GM12872 (cell line): ENCODE results near the gene SLC38A10.

Experiments used
- TF ChIP-seq, protein P1 (sequence below): IDR thresholded peaks from 3 replicates; pipeline ENCODE4 v1.5.1; 2011; ENCODE audit warnings: low read depth, mild to moderate bottlenecking, low read length, moderate library complexity; ENCODE audit not compliant: insufficient read depth

The SLC38A10 gene

DNA sequence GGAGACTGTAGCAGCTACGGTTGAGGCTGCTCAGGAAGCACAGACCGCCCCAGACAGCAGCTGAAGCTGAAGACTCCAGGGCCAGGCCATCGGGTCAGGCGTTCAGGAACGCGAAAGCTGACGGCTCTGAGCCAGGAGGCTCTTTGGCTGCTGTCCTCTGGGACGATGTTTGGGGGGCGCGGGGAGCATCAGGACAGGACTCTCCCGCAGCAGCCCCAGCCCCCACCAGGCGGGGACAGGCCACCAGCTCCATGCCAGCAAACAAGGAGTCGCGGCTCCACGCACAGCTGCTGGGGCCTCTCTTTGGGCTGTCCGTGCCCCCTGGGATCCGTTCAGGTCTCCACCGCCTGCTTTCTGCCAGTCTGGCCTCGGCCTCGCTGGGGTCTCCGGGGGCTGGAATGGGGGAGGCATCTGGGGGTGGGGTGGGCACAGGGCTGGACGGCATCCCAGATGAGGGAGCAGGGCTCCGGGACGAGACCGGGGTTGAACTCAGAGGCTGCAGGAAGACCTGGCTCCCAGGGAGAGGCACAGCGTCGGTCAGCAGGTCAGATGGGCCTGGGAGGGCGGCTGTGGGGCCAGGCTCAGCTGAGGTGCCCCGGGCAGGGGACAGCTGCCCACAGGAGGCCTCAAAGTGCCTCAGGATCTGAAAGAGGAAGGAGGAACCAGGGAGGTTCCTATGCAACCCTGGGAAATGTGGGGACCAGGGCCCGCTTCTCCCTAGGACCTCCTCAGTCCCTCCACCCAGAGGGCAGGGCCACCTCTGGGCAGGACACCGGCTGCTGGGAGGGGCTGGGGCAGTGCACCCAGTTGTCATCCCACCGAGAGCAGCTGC is 66.1 kb downstream of the SLC38A10 start:
- TF ChIP-seq, protein P1, sequence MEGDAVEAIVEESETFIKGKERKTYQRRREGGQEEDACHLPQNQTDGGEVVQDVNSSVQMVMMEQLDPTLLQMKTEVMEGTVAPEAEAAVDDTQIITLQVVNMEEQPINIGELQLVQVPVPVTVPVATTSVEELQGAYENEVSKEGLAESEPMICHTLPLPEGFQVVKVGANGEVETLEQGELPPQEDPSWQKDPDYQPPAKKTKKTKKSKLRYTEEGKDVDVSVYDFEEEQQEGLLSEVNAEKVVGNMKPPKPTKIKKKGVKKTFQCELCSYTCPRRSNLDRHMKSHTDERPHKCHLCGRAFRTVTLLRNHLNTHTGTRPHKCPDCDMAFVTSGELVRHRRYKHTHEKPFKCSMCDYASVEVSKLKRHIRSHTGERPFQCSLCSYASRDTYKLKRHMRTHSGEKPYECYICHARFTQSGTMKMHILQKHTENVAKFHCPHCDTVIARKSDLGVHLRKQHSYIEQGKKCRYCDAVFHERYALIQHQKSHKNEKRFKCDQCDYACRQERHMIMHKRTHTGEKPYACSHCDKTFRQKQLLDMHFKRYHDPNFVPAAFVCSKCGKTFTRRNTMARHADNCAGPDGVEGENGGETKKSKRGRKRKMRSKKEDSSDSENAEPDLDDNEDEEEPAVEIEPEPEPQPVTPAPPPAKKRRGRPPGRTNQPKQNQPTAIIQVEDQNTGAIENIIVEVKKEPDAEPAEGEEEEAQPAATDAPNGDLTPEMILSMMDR = no peak

DNA sequence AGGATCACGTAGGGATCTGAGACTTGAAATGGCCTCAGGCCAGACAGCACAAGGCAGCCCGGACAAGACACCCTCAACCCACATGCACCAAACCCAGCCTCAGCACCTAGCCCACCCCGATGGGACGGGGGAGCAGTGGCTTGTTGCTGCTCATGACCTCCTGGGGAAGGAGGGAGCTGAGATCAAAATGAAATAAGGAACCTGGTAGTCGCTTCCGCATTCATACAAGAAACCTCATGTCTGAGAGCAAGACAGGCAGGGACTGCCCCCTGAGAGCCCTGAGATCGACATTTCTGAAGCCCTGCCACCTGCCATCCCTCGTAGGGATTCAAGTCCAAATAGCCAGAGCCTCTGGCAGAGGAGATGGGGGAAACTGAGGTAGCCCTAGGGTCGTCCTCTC is 66.7 kb downstream of the SLC38A10 start:
- TF ChIP-seq, protein P1 = no peak

DNA sequence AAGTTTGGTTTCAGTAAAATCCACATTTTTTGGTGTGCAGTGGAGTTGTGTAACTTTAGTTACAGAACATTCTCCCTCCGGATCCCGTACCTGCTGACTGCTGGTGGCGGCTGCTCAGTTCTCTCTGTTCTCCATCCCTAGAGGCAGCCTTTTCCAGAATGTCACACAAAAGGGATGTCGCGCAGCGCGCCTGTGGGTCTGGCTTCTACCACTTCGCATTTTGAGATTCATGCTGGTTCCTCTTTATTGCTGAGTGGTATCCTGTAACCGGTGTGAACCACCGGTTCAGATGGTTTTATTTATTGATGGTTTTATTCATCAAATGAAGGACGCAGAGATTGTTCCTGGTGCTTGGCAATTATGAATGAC is 71.4 kb downstream of the SLC38A10 start:
- TF ChIP-seq, protein P1 = no peak

DNA sequence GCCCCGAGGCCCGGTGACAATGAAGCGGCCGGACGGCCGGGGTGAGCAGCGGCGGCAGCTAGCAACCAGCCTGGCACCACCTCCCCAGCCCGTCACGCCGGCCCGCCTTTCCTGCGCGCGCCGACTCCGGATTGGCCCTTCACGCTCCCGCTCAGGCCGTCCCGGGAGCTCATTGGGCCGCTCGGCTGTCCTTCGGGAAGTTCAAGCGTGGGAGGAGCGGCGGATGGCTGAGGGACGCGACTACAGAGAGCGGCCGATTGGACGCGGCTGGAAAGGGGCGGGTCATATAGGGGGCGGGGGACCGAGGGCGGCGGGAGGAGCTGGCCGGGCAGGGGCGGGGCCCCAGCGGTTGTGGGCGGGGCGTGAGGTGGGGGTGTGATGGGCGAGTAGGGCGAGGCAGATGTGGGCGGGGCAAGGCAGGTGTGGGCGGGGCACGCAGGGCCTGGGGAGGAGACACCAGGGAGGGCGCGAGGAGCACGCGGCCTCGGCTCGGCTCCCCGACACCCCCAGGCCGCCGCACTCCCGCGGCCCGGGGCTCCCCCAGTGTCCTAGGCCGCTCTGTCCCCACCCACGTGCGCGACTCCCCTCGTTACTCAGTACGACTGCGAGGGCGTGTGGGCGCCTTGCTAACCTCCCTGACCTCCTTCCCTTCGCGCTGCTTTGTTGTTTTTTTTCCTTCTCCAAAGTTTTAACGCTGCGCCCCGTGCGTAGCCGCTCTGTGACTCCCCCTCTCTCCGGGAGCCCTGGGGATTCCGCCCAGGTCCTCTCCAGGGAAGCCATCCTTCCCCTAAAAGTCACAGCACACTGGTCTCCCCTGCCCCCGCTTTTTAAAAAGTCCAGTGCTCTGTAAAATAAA is 72.0 kb downstream of the SLC38A10 start, which contains the start of gene CEP131:
TSS of gene CEP131 (minus strand) at position 60 of the 856 bp plus-strand sequence. CDS start 2,909 bp downstream, outside the sequence.
- TF ChIP-seq, protein P1 = no peak

DNA sequence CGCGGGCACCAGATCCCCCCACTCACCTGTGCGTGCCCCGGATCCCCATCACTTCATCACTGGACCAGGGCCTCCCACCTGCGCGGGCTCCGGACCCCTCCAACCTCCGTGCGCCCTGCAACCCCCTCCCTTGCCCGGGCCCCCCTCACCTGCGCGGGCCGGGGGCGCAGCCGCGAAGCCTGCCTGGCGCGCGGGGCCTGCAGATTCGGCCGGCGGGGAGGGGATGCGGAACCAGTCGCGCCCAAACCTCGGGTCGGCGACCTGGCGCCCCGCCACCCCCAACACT is 72.5 kb downstream of the SLC38A10 start:
- TF ChIP-seq, protein P1 = no peak

DNA sequence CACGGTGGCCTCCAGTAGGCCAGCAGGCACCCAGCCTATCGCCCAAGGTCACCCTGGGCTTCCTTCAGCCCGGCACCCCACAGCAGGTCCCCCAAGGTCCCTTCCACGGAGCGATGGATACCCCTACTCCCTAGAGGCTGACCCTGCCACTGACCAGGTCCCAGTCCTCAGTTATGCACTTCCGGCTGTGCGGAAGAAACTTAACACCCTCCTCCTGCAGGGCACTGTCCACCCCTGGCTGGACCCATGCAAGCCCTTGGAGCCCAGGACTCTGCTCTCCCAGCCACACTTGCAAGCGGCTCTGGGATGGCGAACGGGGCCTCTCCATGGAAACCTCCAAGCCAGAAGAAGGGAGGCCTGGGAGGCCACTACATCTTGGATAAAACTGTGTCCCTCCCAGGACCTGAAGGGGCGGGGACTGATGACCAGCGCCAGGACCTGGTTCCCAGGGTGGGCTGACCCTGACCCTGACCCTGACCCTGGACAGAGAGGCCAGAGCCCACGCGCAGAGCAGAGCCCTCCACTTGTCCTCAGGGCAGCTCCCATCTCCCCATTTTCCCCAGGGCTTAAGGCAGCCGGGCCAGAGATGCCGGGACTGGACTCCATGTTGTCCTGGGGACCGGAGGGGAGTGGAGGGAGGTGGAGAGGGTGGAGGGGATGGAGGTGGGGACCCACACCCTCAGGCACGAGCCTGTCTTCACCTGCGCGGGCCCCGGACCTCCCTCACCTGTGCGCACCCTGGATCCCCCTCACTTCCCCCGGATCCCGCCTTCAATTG is 73.1 kb downstream of the SLC38A10 start:
- TF ChIP-seq, protein P1 = no peak

DNA sequence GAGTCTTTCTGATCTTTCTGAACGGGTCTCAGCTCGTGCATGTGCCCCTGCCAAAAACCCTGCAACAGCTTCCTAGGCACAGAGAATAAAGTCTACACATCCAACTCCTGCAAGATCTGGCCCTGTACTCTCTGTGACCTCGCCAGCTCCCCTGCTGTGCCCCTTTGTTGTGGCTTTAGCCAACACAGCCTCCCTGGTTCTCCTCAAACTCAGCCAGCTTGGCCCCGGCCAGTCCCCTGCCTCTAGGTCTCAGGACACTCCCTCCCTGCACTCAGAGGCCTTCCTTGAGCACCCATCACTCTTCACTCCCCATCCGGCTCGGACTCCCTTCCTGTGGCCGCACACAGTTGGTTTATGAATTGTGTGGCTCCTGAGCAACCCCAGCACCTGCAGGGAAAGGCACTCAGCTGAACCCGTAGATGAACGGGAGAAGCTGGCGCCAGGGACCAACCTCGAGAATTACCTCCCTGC is 73.7 kb downstream of the SLC38A10 start:
- TF ChIP-seq, protein P1 = no peak
